ENCODE data around the gene C11orf42.

DNA sequence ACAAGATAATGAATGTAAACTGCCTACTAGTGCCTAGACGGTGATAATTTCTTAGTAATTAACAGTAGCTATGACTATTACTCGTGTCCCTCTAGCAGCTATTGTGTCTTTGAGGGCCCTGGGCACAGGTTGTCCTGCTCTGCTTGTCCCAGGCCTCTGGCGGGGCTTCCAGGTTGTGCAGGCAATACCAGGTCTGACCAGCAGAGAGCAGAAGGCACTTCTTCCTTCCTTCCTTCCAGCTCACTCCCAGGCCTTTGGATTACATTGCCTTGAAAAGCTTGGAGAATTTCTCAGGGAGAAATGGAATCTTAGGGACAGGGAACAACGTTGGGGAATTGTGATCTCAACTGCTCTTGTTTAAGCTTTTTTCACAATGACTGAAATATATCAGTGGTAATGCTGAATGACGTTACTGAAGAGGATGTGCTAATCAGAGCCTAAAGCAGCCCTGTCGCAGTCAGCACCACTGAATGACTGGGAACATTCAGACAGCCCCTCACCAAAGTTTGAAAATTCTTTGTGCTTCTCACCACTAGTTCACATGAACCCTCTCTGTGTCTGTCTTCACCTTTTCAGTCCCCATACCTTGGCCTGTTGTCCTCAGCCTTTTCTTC, 45.9 kb downstream of the C11orf42 start:
- TF ChIP-seq EZH2 (IDR thresholded peaks at IDR 0.05; ENCODE audit: insufficient read depth, poor library complexity, severe bottlenecking), result no peak
- TF ChIP-seq EZH2phosphoT487 (IDR thresholded peaks at IDR 0.05; ENCODE audit: insufficient read depth, low read depth), result no peak
